H1 (cell line): ENCODE data around the gene TECTB. TPM values are rescaled to one million over a fixed set of nuclear protein-coding genes. Genes with fewer than 3 reads are reported as not detected.

ENCODE experiments used
- BCL11A ChIP-seq, 2 experiments: IDR thresholded peaks; one replicate each; pipeline ENCODE4 v1.6.1; 2011; ENCODE audit warnings: low read depth in 2 of 2, low read length in 2 of 2, mild to moderate bottlenecking in 2 of 2
- CHD2 ChIP-seq: IDR thresholded peaks from 2 replicates; pipeline ENCODE4 v1.6.1; 2012; ENCODE audit warnings: low read length, improper control_type of control experiment
- CTCF ChIP-seq, 3 experiments: IDR thresholded peaks; 1 replicate in 2 of 3; 2 replicates in 1 of 3; pipeline versions ENCODE4 v1.5.1 to v1.6.1; 2011; ENCODE audit warnings: low read length in 3 of 3, mild to moderate bottlenecking in 3 of 3, inconsistent platforms in 2 of 3, low read depth in 1 of 3, moderate library complexity in 1 of 3; ENCODE audit not compliant: insufficient read depth in 1 of 3; ENCODE audit errors: control extremely low read depth in 1 of 3
- KDM4A ChIP-seq: IDR thresholded peaks from one replicate; pipeline ENCODE4 v1.7.1; 2012; ENCODE audit warnings: low read depth, mild to moderate bottlenecking, moderate library complexity, low read length, inconsistent platforms; ENCODE audit not compliant: severe bottlenecking
- SIRT6 ChIP-seq: IDR thresholded peaks from one replicate; pipeline ENCODE4 v1.7.1; 2012; ENCODE audit warnings: low read length, inconsistent platforms
- polyA plus RNA-seq, 7 experiments: library from polyadenylated mRNA; depleted of rRNA in 3 of 7; stranded (reverse) in 5 of 7; unstranded in 2 of 7; fragments of >200 nt in 5 of 7; fragments of 200-250 nt in 2 of 7; gene quantifications; 1 replicate in 5 of 7; 2 replicates in 1 of 7; 4 replicates in 1 of 7; pipeline versions ENCODE4 v1.2.1 to v1.2.3, GENCODE V29; 2011 to 2013; ENCODE audit warnings: missing spikeins in 2 of 7, mixed read lengths in 2 of 7
- total RNA-seq: library from RNA; stranded (reverse); fragmentation: NEBNext Ultra II Directional; extraction: Animal tissue kit (Norgen Biotek cat#: 25700); gene quantifications from 2 replicates; pipeline ENCODE4 v1.2.1, GENCODE V29; 2021

The TECTB gene
- total and polyA plus RNA-seq, 2 of the 8 experiments (the other 6 are each of a cell fraction or from before 2014, with no cell fraction given) = not detected

GRCh38 chr10:112258407-112258806 lies 24.8 kb upstream of the TECTB start (continued):
- TF ChIP-seq KDM4A (no peak), CHD2 (no peak), SIRT6 (no peak), BCL11A (IDR thresholded peaks at IDR 0.05; ENCODE audit: low read depth in 2 of 2, low read length in 2 of 2) (no peak), CTCF (IDR thresholded peaks at IDR 0.05; ENCODE audit: control extremely low read depth in 1 of 3, insufficient read depth in 1 of 3, low read depth in 1 of 3, low read length in 3 of 3) (no peak)
